NCI-H748 treated with DMSO at 0.1 percent for 48 hours (cell line): ENCODE measurements around the gene PSMB8.
"Not testable (repeated sequence)": the region's sequence is repeated elsewhere in the genome, so short reads cannot be mapped to it uniquely, and the experiment has no call there.

Source experiments
- DNase-seq: peaks from one replicate; lab custom pipeline; 2025; lab: John Stamatoyannopoulos, UW

The PSMB8 gene

DNA sequence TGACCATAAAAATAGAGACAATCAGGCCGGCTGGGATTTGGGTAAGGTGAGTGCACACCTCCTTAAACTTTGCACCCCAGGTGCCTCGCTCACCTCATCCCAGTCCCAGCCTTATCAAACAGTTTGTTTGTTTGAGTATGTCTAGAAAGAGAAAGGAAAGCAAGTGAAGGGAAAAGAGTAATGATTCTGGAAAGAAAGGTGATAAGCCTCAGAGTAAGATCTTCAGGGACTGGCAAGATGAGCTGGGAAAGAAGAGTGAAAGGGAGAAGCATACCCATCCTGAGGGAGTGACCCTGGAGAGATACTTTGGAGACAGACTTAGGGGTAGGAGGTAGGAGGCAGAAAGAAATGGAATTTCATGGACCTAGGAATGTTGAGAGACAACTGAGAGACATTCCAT is 7.0 kb downstream of the PSMB8 start:
- DNase-seq, result no peak

DNA sequence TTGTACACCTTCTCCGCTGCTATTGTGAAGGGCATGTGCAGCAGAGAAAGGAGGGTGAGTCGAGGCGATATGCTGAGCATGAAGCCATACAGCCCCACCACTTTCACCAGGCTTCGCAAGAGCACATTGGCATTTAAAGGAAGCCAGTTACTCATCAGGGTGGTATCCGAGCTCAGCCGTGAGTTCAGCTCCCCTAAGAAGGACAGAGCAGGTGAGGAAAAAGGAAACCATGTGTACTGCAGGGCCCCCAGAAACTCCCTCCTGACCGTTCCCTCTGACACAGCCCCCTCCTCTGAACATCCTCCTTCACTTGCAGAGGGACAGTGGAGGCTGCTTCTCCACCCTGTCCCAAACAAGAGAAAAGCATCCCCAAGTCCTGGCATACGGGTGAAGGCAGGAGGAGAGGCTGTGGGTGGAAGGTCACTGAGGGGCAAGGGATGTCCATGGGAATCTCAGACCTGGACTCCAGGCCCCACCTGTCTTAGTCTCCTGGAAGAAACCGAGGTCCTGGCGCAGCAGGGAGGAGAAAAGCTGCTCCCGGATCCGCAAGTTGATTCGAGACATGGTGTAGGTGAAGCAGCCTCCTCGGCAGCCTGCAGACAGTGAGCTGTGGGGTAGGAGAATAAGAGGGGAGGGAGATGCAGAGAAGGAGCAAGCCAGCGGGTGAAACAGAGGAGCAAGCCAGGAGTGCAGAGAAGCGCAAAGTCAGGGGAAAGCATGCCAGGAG is 8.5 kb downstream of the PSMB8 start:
- DNase-seq, result no peak

DNA sequence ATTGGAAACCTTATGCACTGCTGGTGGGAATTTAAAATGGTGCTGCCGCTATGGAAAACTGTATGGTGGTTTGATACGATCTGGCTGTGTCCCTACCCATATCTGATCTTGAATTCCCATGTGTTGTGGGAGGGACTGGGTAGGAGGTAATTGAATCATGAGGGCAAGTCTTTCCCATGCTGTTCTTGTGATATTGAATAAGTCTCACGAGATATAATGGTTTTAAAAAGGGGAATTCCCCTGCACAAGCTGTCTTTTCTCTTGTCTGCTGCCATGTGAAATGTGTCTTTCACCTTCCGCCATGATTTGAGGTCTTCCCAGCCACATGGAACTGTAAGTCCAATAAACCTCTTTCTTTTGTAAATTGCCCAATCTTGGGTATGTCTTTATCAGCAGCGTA is 10.2 kb downstream of the PSMB8 start:
- no peak for DNase-seq

DNA sequence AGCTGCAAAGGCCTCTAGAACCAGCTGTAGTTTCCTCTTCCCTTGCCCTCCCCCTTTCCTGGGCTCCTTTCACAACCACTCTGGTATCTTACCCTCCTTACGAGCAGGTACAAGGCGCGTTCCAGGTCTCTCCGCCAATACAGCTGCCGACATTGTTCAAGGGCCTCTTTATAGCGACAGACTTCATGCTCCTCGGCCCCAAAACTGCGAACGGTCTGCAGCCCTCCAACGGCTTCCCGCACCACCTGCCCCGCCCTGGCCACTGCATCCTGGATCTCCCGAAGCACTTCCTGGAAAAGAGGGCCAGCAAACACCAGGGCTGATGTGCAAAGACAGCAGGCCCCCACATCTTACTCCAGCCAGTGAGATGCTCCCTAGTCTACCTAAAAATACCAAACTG is 11.3 kb downstream of the PSMB8 start:
- no peak for DNase-seq

DNA sequence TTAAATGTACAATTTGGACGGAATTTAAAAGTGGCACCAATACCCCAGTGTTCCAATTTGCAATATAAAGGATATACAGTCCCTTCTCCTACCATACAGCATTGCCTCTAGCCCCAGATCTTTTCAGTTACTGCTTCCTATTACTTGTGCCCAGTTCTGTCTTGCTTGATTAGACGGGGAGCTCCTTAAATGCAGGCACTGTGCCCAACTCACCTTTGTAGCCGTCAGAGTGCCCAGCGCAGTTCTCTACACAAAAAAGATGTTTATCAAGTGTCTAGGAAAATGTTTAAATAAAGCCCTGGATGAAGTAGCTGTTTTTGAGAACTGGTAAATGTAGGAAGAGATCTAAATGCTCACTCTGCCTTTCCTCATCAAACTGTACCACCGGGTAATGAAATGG is 12.9 kb downstream of the PSMB8 start:
- no peak for DNase-seq

DNA sequence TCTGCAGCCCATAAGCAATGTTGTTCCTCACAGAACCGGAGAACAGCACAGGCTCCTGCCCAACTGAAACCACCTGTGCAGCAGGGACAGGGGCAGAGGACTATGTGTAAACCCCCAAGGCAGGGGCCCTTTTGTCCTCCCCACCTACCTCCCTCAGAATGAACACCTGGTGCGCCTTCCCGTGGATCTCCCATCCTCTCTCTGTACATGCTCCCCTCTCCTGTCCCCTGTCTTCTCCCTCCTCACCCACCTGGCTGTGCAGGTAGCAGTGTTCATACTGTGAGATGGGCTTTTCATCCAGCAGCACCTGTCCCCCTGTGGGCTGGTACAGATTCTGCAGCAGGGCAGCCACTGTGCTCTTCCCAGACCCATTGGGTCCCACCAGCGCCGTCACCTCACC is 13.8 kb downstream of the PSMB8 start:
- no peak for DNase-seq

DNA sequence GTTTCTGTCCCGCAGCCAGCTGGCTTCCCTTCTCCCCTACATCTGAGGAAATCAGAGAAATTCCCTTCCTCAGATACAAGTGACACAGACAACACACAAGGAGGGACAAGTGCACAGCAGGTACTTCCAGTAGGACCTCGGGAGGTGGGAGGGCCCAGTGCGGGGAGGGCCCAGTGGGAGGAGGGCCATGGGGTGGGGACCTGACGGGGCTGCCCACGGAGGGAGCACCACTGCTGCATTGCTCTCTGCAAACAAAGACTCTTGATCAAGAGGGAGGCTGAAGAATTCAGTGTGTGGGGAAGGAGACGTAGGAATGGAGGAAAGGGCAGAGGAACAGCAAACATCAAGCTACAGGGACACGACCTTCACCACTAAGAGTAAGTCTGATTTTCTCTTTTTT is 14.4 kb downstream of the PSMB8 start:
- DNase-seq, result no peak

DNA sequence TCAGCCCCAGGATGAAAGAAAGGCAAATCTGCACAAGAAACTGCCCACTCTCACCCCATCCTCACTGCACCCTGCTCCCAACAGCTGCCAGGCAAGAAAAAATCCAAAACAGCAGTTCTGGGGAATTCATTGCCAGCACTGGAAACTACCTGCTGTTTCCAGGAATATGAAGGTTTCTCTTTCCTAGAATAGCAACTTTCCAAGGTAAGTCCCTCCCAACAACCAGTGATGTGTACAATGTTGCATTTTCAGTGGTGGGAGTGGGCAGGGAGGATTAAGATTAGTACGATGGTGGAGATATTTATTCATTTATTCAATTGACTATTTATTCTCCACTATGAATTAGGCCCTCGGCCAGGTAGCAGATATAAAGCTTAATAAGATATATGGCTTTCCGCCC is 16.8 kb downstream of the PSMB8 start:
- no peak for DNase-seq

DNA sequence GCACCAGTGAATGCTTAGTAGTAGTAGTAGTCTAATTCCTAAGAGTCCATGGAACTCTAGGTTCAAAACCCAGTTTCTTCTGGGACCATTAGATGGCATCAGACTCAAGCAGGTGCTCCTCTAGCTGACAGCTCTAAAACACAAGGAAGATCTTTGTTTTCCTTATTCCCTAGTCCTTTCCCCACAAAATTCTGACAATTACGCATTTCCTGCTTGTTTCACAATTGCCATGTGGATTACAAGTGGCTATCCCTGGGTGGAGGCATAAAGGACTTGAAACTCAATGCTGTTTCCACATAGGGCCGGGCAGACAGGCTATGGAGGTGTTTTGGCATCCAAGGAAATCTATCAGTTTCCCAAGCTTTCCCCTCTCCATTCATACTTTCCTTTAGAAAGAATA is 17.9 kb downstream of the PSMB8 start:
- no peak for DNase-seq

DNA sequence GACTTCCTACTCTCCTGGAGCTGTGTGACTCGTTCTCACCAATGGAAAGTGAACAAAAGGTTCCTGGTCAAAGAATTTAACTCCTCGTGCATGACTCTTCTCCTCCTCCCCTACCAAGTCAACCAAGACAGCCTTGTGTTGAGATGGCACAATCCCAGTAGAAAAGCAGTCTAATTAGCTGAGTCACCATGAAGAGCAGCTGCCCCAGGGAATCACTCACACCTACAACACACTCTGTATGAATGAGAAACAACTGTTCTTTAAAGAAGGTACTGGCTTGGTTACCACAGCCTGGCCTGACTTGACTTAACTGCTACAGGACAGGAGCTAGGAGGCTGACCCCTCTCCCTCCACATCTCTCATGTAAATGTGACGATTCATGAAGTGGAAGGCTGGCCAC is 24.1 kb downstream of the PSMB8 start:
- DNase-seq, result no peak

DNA sequence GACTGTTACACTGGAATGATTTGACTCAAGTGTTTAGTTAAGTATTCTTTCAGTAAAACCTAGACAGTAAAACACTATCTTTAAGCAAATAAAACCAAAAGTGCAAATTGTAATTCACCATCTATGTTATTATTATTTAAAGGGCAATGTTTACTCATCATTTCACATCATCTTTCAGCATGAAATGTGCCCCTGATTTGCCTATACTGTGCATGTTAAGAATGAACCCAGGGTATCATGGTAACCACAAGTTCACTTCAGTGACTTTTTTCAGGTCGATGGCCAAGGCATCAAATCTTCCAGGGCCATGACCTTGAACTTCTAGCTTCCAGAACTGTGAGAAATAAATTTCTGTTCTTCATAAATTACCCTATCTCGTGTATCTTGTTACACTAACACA is 25.0 kb downstream of the PSMB8 start:
- DNase-seq, result no peak

DNA sequence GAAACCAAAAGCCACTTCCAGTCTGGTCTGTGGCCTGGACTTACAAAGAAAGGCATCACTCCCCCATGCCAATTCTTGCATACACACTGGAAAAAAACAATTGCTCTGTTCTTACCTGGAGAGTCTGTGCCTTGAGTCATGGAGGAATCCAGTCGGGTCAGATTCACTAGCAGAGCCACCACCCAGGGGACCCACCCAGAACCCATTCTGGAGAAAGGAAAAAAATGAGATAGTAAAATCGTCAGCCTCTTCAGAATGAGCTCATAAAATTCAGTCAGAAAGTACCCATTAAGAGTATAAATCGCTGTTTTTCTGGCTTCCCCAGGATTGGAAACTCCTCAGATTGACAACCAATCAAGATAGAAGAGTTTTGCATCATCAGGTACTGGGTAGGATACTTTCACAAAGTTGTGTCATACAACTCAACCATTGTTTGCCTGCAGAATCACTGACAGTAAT is 27.1 kb downstream of the PSMB8 start, which contains the start of gene HLA-DOB:
TSS of gene HLA-DOB (minus strand) at position 257 of the 459 bp plus-strand sequence. CDS start at position 206, 51 bp downstream.
- no peak for DNase-seq

DNA sequence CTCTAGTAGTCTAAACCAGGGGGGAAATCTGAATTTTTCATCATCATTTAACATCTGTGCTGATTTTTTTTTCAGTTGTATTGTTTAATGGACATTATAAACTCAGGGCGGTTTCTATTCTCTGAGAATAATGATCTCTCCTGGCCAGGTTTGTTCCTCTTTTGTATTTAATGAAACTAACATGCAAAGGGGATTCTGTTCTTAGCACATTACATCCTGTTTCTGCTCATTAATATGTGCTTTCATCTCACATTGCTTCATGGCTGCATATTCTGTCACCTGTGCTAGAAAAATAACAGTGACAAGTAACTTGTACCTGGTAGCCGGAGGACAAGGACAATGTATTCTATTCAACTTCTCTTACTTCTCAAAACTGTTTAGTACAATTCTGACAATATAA is 27.9 kb downstream of the PSMB8 start:
- no peak for DNase-seq

DNA sequence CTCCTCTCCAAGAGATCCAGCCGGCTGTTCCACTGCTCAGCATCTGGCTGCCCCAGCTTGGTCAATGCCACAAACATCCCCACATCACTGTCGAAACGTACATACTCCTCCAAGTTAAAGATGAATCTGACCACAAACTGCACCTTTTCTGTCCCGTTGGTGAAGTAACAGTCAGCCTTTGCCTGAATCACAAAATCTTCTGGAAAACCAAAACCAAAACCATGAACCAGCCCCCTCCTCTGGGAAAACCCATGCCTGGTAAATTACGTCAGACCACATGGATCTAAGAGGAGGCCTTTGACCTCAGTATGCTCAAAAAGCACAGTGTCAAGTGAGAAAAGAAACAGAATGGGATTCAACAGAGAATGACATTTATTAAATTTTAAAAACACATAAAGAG is 28.7 kb downstream of the PSMB8 start:
- DNase-seq, result no peak

DNA sequence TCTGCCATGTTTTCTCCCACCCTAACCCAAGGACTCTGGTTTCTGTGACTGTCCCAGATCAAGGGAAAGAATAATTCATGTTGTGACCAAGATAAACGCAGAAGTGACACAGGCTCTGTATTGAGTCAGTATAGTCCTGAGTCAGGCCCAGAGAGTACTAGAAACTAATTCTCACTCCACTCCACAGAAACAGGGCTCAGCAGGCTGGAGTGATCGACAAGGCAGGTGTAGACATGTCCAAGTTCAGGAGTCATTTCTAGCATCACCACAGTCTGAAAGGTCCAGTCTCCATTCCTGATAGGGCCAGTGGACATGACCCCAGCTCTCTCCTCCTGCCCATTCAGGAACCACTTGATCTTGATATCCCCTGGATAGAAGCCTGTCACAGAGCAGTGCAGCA is 29.7 kb downstream of the PSMB8 start:
- no peak for DNase-seq

DNA sequence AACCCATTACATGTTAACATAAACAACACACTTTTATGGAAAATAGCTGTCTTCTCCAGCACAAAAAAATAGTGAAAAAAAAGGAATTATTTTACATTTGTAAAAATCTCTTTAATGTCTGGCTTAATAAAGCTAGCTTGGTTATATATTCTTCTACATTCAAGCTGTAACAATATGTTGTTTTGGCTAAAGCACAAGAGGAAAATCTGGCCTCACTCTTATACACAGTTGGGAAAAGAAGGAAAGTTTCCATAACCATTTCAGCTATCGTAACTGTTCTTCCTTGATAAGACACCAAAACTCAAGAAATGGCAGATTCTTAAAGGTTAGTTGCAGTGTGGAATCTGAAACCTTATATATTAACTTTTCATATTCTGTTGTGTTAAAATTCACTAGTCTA is 34.7 kb downstream of the PSMB8 start:
- DNase-seq, result no peak

DNA sequence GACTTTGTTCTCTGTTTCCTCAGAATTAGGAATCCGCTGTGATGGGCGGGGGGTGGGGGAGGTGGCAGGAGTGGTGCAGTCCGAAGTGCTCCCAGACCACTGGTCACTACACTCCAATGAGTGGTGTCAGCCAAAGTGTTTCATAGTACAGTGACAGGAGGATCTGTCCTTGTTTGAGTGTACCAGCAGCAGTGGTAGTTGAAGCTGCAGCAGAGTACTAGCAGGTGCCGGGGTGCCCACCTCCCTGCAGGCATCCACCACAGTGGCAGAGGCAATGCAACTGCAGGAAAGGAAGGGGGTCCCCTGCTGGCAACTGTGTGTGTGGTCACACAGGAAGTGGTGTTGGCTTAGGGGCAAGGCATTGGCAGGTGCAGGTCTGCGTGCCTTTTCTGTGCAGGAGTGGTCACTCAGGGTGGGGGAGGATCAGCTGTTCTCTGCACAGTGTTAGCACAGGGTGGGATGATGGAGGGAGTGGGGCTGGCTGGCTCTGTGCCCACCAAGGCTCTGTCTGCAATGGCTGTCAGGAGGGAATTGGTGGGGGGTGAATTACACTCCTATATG is 36.7 kb downstream of the PSMB8 start:
- DNase-seq, result no peak

DNA sequence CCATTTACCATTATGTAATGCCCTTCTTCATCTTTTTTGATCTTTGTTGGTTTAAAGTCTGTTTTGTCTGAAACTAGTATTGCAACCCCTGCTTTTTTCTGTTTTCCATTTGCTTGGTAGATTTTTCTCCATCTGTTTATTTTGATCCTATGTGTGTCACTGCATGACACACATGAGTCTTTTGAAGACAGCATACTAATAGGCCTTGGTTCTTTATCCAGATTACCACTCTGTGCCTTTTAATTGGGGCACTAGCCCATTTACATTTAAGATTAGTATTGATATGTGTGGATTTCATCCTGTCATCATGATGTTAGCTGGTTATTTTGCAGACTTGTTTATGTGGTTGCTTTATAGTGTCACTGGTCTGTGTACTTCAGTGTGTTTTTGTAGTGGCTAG is 38.4 kb downstream of the PSMB8 start:
- DNase-seq, result not testable (repeated sequence)

DNA sequence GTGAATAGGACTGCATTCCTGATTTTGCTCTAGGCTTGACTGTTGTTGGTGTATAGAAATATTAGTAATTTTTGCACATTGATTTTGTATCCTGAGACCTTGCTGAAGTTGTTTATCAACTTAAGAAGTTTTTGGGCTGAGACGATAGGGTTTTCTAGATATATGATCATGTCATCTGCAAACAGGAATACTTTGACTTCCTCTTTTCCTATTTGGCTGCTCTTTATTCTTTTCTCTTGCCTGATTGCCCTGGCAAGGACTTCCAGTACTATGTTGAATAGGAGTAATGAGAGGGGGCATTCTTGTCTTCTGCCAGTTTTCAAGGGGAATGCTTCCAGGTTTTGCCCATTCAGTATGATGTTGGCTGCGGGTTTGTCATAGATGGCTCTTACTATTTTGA is 40.4 kb downstream of the PSMB8 start:
- DNase-seq, result no peak

DNA sequence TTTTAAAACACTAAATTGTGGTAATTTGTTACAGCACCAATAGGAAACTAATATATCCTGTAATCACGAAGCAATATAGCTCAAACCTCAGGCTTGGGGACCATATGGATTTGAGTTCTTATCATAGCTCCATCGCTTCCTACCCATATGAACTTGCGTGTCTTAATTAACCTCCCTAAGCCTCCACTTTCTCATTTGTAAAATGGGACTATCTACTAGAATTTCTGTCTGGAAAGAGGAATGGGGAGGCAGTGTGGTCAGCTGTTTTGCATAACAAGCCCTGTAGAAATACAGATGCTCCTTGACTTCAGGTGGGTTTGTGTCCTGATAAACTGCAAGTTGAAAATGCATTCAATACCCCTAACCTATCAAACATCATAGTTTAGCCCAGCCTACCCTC is 44.1 kb downstream of the PSMB8 start:
- no peak for DNase-seq

DNA sequence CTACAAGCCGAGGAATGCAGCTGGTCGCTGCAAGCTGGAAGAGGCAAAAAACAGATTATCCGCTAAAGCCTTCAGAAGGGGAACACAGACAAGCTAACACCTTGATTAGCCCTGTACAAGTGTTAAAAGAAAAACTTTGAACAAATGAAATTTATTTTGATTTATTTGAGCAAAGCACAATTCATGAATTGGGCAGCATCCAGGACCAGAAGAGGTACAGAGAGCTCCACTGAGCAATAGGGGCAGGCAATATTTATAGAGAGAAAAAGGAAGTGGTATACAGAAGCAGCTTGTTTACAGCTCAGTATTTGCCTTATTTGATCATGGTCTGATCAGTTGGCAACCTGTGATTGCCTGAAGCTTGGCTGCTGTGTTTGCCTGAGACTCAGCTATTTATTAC is 44.7 kb downstream of the PSMB8 start:
- no peak for DNase-seq

DNA sequence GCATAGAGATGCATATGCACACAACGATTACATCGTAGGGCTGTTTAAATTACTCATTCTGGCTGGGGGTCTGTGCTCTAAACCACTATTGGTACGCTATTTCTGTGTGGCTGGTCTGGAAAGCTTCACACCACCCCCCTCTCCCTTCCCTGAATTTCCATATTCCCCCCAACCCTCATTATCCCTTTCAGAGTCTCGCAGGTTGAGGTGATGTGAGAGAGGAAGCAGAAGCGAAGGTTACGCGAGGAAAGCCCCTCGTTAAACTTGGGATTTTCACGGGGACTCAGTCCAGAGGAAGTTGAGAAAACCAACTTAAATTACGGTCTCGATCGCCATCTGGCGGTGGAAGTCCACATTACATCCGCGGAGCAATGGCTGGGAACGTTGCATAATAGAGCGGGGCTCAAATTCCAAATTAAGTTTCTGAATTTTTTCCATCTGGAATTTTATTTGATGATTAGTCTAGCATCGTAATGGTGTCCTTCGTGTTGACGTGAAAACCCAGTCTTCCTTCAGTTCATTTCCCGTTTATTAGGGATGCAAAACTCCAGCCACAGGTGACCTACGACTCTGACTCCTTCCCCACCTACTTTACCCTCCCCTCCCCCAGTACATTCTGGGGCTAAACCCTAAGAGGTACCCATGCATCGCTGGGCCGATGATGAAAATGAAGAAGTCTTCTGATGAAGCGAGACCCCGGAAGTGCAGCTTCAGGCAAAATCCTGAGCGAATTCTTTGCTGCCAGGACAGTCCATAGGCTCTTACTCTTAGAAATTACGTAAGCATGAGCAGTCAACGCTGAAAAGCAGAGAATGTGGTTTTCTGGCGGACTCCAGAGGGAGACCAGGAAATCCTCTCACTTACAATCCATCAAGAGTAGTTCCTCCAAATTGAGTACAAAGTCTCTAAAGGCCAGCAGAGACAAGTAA is 46.7 kb downstream of the PSMB8 start:
- peak; percentile 25 for DNase-seq

DNA sequence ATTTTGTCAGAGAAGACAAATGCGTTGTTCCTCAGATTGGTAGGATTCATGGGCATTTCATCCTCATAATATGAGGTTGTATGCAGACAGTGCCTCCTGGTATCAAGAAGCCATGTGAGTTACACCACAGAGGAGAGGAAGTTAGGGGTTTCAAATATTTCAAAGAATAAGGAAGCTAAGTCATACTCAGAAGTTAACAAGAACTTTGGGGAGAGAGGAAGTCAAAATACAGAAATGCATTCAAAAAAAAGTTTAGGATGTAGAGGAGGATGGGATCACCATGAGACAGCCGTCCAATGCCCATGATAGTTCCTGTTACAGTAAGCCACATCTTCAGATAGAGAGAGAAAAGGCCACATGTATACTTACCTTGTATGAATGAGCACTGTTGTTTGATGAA is 49.3 kb downstream of the PSMB8 start:
- no peak for DNase-seq
